Neutrophil (primary cell): ENCODE results near the gene GPR39.

Experiments
- H3K27ac ChIP-seq: fragments of 200-600 bp; sonication (generic); 2 replicates; pipeline ENCODE4 v1.5.1; 2016; ENCODE audit warnings: mild to moderate bottlenecking, moderate library complexity
- H3K27me3 ChIP-seq: fragments of 200-600 bp; sonication (generic); 2 replicates; pipeline ENCODE4 v1.6.0; 2016; ENCODE audit warnings: mild to moderate bottlenecking
- H3K36me3 ChIP-seq: fragments of 200-600 bp; sonication (generic); 2 replicates; pipeline ENCODE4 v1.5.1; 2017
- H3K4me1 ChIP-seq, 2 experiments: fragments of 200-600 bp in 1 of 2; sonication (generic) in 1 of 2; 1 replicate in 1 of 2; 2 replicates in 1 of 2; pipeline versions ENCODE4 v1.5.1 to v1.6.1; 2013 to 2016; ENCODE audit warnings: low read depth in 1 of 2, low read length in 1 of 2, mild to moderate bottlenecking in 1 of 2, moderate library complexity in 1 of 2; ENCODE audit not compliant: control insufficient read depth in 1 of 2, insufficient read depth in 1 of 2
- H3K4me3 ChIP-seq, 2 experiments: fragments of 200-600 bp in 1 of 2; sonication (generic) in 1 of 2; 1 replicate in 1 of 2; 2 replicates in 1 of 2; pipeline ENCODE4 v1.5.1; 2013 to 2016; ENCODE audit warnings: low read depth in 1 of 2, low read length in 1 of 2, mild to moderate bottlenecking in 1 of 2, moderate library complexity in 1 of 2
- H3K9me3 ChIP-seq: fragments of 200-600 bp; sonication (generic); 2 replicates; pipeline ENCODE4 v1.5.1; 2016
- TF ChIP-seq, protein P1 (sequence below): fragments of 200-600 bp; sonication (generic); IDR thresholded peaks from 2 replicates; pipeline ENCODE4 v1.5.1; 2016; ENCODE audit warnings: antibody characterized with exemption

The GPR39 gene

DNA sequence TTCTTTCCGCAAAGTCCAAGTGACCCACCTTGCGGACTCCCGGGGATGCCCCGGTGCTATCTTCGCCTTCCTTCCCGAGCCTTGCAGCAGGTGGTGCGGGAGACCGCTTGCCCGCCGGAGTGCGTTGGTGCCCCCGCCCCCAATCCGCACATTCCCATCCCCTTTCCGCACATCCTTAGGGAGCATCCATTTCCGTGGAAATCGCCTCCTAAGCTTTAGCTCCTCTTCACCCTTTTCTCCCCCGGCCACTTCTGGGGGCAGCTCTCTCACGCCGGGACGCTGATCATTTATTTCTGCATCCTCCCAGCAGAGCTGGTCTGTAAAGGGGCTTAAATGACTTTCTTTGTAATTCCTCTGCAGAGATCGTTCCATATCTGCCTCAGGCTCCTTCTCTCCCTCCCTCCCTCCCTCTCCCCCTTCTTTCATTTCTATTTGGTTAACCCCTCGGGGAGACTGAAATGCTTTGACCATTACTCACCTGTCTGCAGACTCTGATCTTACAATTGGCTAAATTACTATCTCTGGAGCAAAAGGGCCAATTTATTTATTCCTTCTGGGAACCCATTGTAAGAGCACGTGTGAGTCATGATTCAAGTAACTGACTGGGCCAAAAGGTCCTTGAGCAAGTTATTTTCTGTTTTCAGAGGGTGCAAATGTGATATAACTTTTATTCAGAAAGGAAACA, 254.7 kb downstream of the GPR39 start:
- no peaks in the 10 kb centered on the region for H3K36me3 ChIP-seq
- TF ChIP-seq, protein P1, sequence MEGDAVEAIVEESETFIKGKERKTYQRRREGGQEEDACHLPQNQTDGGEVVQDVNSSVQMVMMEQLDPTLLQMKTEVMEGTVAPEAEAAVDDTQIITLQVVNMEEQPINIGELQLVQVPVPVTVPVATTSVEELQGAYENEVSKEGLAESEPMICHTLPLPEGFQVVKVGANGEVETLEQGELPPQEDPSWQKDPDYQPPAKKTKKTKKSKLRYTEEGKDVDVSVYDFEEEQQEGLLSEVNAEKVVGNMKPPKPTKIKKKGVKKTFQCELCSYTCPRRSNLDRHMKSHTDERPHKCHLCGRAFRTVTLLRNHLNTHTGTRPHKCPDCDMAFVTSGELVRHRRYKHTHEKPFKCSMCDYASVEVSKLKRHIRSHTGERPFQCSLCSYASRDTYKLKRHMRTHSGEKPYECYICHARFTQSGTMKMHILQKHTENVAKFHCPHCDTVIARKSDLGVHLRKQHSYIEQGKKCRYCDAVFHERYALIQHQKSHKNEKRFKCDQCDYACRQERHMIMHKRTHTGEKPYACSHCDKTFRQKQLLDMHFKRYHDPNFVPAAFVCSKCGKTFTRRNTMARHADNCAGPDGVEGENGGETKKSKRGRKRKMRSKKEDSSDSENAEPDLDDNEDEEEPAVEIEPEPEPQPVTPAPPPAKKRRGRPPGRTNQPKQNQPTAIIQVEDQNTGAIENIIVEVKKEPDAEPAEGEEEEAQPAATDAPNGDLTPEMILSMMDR, result no peak
- H3K9me3 ChIP-seq, result no peaks in the 10 kb centered on the region
- no peak overlapping the region for H3K27ac ChIP-seq
- H3K4me3 ChIP-seq, result no peak overlapping the region
- H3K4me1 ChIP-seq, result no peaks in the 10 kb centered on the region
- peaks cover 92% of the 10 kb centered on the region for H3K27me3 ChIP-seq

DNA sequence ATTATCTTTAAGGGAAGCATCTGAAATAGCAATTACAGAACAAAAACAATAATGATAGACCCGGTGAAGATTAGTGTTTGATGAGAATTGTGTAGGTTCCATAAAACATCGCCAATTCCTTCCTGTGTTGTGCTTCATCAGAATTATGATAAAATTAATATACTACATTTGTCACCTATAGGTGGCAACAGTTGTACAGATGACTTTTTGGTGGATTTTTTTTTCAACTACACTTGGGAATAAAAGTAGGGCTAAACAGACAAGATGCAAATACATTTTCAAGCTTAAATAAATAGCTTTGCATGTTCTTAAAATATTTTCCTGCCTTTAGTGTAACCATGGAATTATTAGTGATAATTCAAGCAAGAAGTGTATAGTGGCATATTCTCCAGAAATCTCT, 260.4 kb downstream of the GPR39 start:
- H3K4me1 ChIP-seq, result no peaks in the 10 kb centered on the region
- no peaks in the 10 kb centered on the region for H3K9me3 ChIP-seq
- H3K27ac ChIP-seq, result no peak overlapping the region
- TF ChIP-seq, protein P1, result no peak
- peaks cover 47% of the 10 kb centered on the region for H3K27me3 ChIP-seq
- no peaks in the 10 kb centered on the region for H3K36me3 ChIP-seq
- no peak overlapping the region for H3K4me3 ChIP-seq

DNA sequence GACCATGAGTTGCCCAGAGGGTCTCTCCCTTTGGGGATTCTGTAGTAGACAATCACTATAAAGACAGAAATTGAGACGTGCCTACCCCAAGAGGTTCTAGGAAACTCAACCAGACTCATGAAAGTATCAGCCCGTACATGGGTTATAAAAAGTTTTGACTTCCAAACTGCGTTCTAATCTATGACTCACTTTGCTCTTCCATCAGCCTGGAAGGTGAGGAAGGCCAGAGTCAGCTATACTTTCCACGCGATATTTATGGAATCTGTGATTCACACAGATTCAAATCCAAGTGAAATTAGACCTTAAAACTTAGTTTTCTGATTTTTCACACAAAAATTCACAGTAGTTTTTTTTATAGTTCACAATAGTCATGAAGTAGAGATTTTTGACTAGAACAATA, 261.1 kb downstream of the GPR39 start:
- H3K27me3 ChIP-seq, result peaks cover 40% of the 10 kb centered on the region
- no peak overlapping the region for H3K27ac ChIP-seq
- TF ChIP-seq, protein P1, result no peak
- H3K9me3 ChIP-seq, result no peaks in the 10 kb centered on the region
- H3K4me1 ChIP-seq, result no peaks in the 10 kb centered on the region
- no peaks in the 10 kb centered on the region for H3K36me3 ChIP-seq
- no peak overlapping the region for H3K4me3 ChIP-seq

DNA sequence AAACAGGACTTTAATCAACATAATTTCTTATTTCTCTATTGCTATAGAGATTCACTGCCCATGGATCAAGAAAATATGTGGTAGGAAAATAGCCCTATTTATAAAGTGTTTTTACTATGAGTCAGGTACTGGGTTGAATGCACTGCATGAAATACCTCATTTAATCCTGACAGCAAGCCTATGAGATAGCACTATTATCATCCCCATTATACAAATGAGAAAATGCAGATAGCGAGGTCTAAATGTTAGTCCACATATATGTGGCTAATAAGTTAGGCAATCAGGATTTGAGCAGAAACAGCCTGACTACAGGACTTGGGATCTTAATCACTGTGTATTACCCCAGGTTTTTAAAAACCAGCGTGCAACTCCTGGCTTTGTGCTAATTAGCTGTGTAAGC, 261.9 kb downstream of the GPR39 start:
- Histone ChIP-seq H3K27me3 (peaks cover 32% of the 10 kb centered on the region), H3K27ac (no peak overlapping the region), H3K4me1 (no peaks in the 10 kb centered on the region), H3K4me3 (no peak overlapping the region), H3K36me3 (no peaks in the 10 kb centered on the region), H3K9me3 (no peaks in the 10 kb centered on the region)
- TF ChIP-seq, protein P1, result no peak

DNA sequence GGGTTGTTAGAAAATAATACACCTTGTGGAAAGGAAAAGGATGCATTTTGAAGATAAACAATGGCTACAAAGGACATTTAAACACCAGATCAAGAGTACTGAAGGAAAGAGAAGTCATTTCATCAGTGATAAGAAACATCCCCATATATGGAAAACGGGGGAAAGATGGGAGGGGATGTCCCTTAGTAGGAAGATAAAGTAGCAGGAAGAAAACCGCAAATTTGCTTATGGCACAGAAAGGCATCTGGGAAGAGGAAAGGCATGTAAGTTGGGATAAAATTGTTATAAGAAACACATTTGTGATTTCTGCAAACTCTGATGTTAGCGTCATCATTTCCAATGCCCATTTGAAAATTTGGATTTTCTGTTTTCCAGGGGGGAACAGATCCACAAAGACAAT, 263.9 kb downstream of the GPR39 start:
- TF ChIP-seq, protein P1, result no peak
- H3K9me3 ChIP-seq, result no peaks in the 10 kb centered on the region
- no peak overlapping the region for H3K27ac ChIP-seq
- peaks cover 12% of the 10 kb centered on the region for H3K27me3 ChIP-seq
- H3K4me1 ChIP-seq, result no peaks in the 10 kb centered on the region
- H3K4me3 ChIP-seq, result no peak overlapping the region
- H3K36me3 ChIP-seq, result no peaks in the 10 kb centered on the region
